Measurements from ENCODE around the gene ADGRA3. TPM values are rescaled to one million over a fixed set of nuclear protein-coding genes. Genes with fewer than 3 reads are reported as not detected.
"Not testable (repeated sequence)": the region's sequence is repeated elsewhere in the genome, so short reads cannot be mapped to it uniquely, and the experiment has no call there.

ADGRA3 gene
- total and polyA plus RNA-seq, 3 donors from 2014 or later, result 22.9 to 41.7 (median 36.8) TPM

- intact Hi-C loops (cut with DNase I; ENCODE audit: low total_unique reads), result loop anchor here (5.0 kb wide), 1 partner anchor 593 kb away; no protein-coding TSS in a partner anchor
Observed at GRCh38 chr4:22385611-22386011, 130.3 kb downstream of the ADGRA3 start.

GRCh38 chr4:22384154-22384553, 131.7 kb downstream of the ADGRA3 start:
- Histone ChIP-seq H3K9me3 (no peaks in the 10 kb centered on the region), H3K4me1 (no peaks in the 10 kb centered on the region), H3K27ac (no peak overlapping the region), H3K36me3 (ENCODE audit: low read depth, missing control alignments) (no peaks in the 10 kb centered on the region), H3K27me3 (no peaks in the 10 kb centered on the region), H3K4me3 (no peak overlapping the region)
- no peak for TF ChIP-seq POLR2A (IDR thresholded peaks at IDR 0.05)
- intact Hi-C loops (cut with DNase I; ENCODE audit: low total_unique reads), result no loop called here
- no peak for DNase-seq

More at GRCh38 chr4:22385611-22386011, 130.3 kb downstream of the ADGRA3 start:
- TF ChIP-seq CTCF (IDR thresholded peaks at IDR 0.05), result no peak
- TF ChIP-seq POLR2A (IDR thresholded peaks at IDR 0.05), result no peak
- Histone ChIP-seq H3K4me1 (no peaks in the 10 kb centered on the region), H3K27me3 (no peaks in the 10 kb centered on the region), H3K9me3 (no peaks in the 10 kb centered on the region), H3K27ac (no peak overlapping the region), H3K4me3 (no peak overlapping the region), H3K36me3 (ENCODE audit: low read depth, missing control alignments) (no peaks in the 10 kb centered on the region)
- DNase-seq, result no peak
- 78 to 85% methylated on average over 7 of the region's 7 CpGs for WGBS, 2 donors

GRCh38 chr4:22382216-22382615, 133.7 kb downstream of the ADGRA3 start:
- H3K4me3 ChIP-seq; H3K27me3 ChIP-seq; intact Hi-C loops (cut with DNase I; ENCODE audit: low total_unique reads); H3K27ac ChIP-seq; H3K36me3 ChIP-seq (ENCODE audit: low read depth, missing control alignments); H3K9me3 ChIP-seq; H3K4me1 ChIP-seq; DNase-seq: not testable (repeated sequence)
- 57 to 65% methylated on average over 3 of the region's 3 CpGs for WGBS, 2 donors

- WGBS, 2 donors, result 79 to 87% methylated on average over 3 of the region's 3 CpGs
- intact Hi-C loops (cut with DNase I; ENCODE audit: low total_unique reads), result no loop called here
- Histone ChIP-seq H3K4me1 (no peaks in the 10 kb centered on the region), H3K4me3 (no peak overlapping the region), H3K36me3 (ENCODE audit: low read depth, missing control alignments) (no peaks in the 10 kb centered on the region), H3K9me3 (no peaks in the 10 kb centered on the region), H3K27me3 (no peaks in the 10 kb centered on the region), H3K27ac (no peak overlapping the region)
- TF ChIP-seq CTCF (IDR thresholded peaks at IDR 0.05), result no peak
- TF ChIP-seq POLR2A (IDR thresholded peaks at IDR 0.05), result no peak
- DNase-seq, result no peak
Observed at GRCh38 chr4:22372986-22373385, 142.9 kb downstream of the ADGRA3 start.

GRCh38 chr4:22369901-22370562, 145.8 kb downstream of the ADGRA3 start:
- intact Hi-C loops (cut with DNase I; ENCODE audit: low total_unique reads), result no loop called here
- Histone ChIP-seq H3K4me3 (no peak overlapping the region), H3K4me1 (no peaks in the 10 kb centered on the region), H3K9me3 (no peaks in the 10 kb centered on the region), H3K27ac (no peak overlapping the region), H3K36me3 (ENCODE audit: low read depth, missing control alignments) (no peaks in the 10 kb centered on the region), H3K27me3 (no peaks in the 10 kb centered on the region)
- TF ChIP-seq POLR2A (IDR thresholded peaks at IDR 0.05) (no peak), CTCF (IDR thresholded peaks at IDR 0.05) (no peak)
- DNase-seq, result no peak
- 73 to 88% methylated on average over 7 to 8 of the region's 8 CpGs for WGBS, 2 donors

- Histone ChIP-seq H3K9me3 (no peaks in the 10 kb centered on the region), H3K4me1 (no peaks in the 10 kb centered on the region), H3K36me3 (ENCODE audit: low read depth, missing control alignments) (no peaks in the 10 kb centered on the region), H3K27me3 (no peaks in the 10 kb centered on the region), H3K27ac (no peak overlapping the region), H3K4me3 (no peak overlapping the region)
- DNase-seq, result no peak
- TF ChIP-seq POLR2A (IDR thresholded peaks at IDR 0.05), result no peak
- no peak for TF ChIP-seq CTCF (IDR thresholded peaks at IDR 0.05)
- WGBS, 2 donors, result 77 to 78% methylated on average over 2 of the region's 2 CpGs
- intact Hi-C loops (cut with DNase I; ENCODE audit: low total_unique reads), result no loop called here
Observed at GRCh38 chr4:22363787-22364186, 152.1 kb downstream of the ADGRA3 start.
